Measurements from ENCODE around the gene HPSE2.
"Not testable (repeated sequence)": the region's sequence is repeated elsewhere in the genome, so short reads cannot be mapped to it uniquely, and the experiment has no call there.

The HPSE2 gene

GRCh38 chr10:99235658-99236626, at the start of gene HPSE2:
Gene HPSE2 (minus strand): TSS chr10:99235852.
- no peak for DNase-seq

GRCh38 chr10:99280472-99280871, 44.8 kb upstream of the HPSE2 start:
- no peak for DNase-seq

GRCh38 chr10:99279626-99280111, 44.0 kb upstream of the HPSE2 start:
- no peak for DNase-seq

- DNase-seq: no peak
Observed at GRCh38 chr10:99276848-99277486, 41.3 kb upstream of the HPSE2 start.

GRCh38 chr10:99266383-99266782, 30.7 kb upstream of the HPSE2 start:
- DNase-seq: no peak

GRCh38 chr10:99248824-99249223, 13.2 kb upstream of the HPSE2 start:
- no peak for DNase-seq

- DNase-seq: not testable (repeated sequence)
Observed at GRCh38 chr10:99247893-99248292, 12.2 kb upstream of the HPSE2 start.

- no peak for DNase-seq
Observed at GRCh38 chr10:99236627-99237309, 1.1 kb upstream of the HPSE2 start.

GRCh38 chr10:99234791-99235657, 628 bp downstream of the HPSE2 start:
- DNase-seq: no peak

GRCh38 chr10:99234041-99234790, 1.4 kb downstream of the HPSE2 start:
- no peak for DNase-seq

- DNase-seq: no peak
Observed at GRCh38 chr10:99233689-99234037, 2.0 kb downstream of the HPSE2 start.

GRCh38 chr10:99233000-99233688, 2.5 kb downstream of the HPSE2 start:
- DNase-seq: no peak

- DNase-seq: no peak
Observed at GRCh38 chr10:99232360-99232999, 3.2 kb downstream of the HPSE2 start.

GRCh38 chr10:99224766-99225165, 10.9 kb downstream of the HPSE2 start:
- DNase-seq: no peak

GRCh38 chr10:99207340-99207739, 28.3 kb downstream of the HPSE2 start:
- no peak for DNase-seq

GRCh38 chr10:99203310-99203709, 32.3 kb downstream of the HPSE2 start:
- DNase-seq: no peak

- DNase-seq: no peak
Observed at GRCh38 chr10:99172950-99173349, 62.7 kb downstream of the HPSE2 start.

GRCh38 chr10:99172128-99172738, 63.4 kb downstream of the HPSE2 start:
- DNase-seq: no peak

- DNase-seq: no peak
Observed at GRCh38 chr10:99170116-99170675, 65.5 kb downstream of the HPSE2 start.

- no peak for DNase-seq
Observed at GRCh38 chr10:99161165-99161564, 74.5 kb downstream of the HPSE2 start.

Data from activated T-cell treated with anti-CD3 and anti-CD28 coated beads, Interleukin-2, amount 50 U/mL, for 1 hour (primary cell).